ENCODE measurements around the gene EPOP.

The EPOP gene

GRCh38 chr17:38674014-38674748 lies 576 bp downstream of the EPOP start:
- peak; percentile 27 for DNase-seq (ENCODE audit: low read depth)

- no peak for DNase-seq (ENCODE audit: low read depth)
Observed at GRCh38 chr17:38673707-38674013, 1.1 kb downstream of the EPOP start.

- no peak for DNase-seq (ENCODE audit: low read depth)
Observed at GRCh38 chr17:38672788-38673706, 1.7 kb downstream of the EPOP start.

- no peak for DNase-seq (ENCODE audit: low read depth)
Observed at GRCh38 chr17:38671939-38672720, 2.6 kb downstream of the EPOP start.

GRCh38 chr17:38669520-38669919 lies 5.2 kb downstream of the EPOP start:
- DNase-seq (ENCODE audit: low read depth), result no peak

- no peak for DNase-seq (ENCODE audit: low read depth)
Observed at GRCh38 chr17:38667787-38668122, 7.0 kb downstream of the EPOP start.

- DNase-seq (ENCODE audit: low read depth), result peak; percentile 34
Observed at GRCh38 chr17:38667099-38667786, 7.5 kb downstream of the EPOP start.

DNA sequence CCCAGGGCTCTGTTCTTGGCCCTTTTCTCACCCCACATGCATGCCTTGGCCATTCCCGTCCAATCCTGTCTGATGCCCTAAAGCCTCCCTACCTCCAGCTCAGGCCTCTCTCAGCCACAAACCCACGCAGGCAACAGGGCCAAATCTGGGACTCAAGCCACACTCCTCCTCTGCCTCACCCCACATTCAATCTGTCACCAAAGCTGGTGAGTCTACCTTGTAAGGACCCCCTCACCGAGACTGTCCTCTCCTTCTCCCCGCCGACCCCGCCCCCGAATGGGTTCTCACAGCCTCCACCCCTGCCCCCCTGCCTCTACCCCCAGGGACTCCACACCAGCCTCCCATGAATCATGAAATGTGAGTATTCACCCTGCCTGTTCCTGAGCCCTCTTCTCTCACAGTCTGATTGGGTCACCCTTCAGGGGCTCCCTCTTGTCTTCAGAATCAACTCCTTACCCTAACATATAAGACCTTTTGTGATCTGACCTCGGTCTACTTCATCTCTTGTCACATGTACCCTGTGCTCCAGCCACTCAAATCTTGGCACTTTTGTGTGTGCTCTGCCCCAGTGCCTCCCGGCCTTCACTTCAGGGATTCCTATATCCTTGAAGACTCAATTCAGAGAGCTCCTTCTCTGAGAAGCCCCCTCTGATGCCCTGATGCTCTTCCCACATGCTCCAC lies 10.7 kb downstream of the EPOP start:
- DNase-seq (ENCODE audit: low read depth), result no peak

- DNase-seq (ENCODE audit: low read depth), result peak; percentile 17
Observed at GRCh38 chr17:38663125-38663751, 11.5 kb downstream of the EPOP start.

GRCh38 chr17:38660097-38661025 lies 14.4 kb downstream of the EPOP start:
- no peak for DNase-seq (ENCODE audit: low read depth)

DNA sequence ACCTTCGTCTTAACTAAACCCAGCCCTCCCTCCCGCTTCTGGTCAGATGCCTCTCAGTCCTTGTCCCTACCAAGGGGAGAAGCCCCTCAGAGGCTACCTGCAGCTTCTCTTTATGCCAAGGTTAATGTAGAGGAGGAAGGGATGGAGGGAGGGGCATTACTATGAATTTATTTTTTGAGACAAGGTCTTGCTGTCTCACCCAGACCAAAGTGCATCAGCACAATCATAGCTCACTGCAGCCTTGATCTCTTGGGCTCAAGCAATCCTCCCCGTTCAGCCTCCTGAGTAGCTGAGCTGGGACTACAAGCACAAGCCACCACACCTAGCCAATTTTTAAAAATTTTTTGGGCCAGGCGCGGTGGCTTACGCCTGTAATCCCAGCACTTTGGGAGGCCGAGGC lies 15.3 kb downstream of the EPOP start:
- DNase-seq (ENCODE audit: low read depth), result no peak

- no peak for DNase-seq (ENCODE audit: low read depth)
Observed at GRCh38 chr17:38658741-38659345, 15.9 kb downstream of the EPOP start.

DNA sequence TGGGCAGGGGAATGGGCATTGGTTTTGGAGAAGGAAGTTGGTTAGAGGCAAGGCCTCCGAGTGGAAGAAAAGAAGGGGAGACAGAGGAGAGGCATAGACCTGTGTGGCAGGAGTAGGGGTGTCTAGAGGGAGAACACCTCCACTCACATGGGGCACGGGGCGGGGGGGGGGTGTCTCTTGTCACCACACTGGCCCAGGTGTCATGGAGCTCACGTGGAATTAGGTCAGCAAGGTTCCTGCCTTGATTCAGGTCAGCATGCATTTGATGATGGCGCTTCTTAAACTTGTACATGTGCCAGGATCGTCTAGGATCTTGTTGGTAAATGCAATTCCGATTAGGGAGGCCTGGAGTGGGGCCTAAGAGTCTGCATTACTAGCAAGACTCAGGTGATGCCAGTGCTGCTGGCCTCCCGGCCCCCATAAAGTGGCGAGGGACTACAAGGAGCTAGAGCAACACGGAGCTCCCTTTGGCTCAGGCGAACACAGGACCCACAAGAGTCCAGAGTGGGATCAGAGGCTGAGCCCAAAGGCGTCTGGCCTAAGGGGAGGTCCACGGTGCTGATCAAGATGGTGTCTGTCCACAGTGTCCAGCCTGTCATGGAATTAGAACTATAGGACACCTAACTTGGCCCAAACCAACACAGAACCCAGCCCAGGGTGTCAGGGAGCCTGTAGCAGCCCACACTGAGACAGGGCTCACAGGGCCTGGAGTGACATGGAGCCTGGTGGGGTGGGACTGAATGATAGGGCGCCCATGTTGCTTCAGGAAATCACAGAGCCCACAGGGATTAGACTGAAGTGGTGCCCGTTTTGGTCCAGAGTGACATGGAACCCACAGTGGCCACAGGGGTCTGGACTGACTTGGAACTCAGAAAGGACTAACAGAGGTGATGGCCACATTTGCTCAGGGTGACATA lies 16.7 kb downstream of the EPOP start:
- DNase-seq (ENCODE audit: low read depth), result no peak

DNA sequence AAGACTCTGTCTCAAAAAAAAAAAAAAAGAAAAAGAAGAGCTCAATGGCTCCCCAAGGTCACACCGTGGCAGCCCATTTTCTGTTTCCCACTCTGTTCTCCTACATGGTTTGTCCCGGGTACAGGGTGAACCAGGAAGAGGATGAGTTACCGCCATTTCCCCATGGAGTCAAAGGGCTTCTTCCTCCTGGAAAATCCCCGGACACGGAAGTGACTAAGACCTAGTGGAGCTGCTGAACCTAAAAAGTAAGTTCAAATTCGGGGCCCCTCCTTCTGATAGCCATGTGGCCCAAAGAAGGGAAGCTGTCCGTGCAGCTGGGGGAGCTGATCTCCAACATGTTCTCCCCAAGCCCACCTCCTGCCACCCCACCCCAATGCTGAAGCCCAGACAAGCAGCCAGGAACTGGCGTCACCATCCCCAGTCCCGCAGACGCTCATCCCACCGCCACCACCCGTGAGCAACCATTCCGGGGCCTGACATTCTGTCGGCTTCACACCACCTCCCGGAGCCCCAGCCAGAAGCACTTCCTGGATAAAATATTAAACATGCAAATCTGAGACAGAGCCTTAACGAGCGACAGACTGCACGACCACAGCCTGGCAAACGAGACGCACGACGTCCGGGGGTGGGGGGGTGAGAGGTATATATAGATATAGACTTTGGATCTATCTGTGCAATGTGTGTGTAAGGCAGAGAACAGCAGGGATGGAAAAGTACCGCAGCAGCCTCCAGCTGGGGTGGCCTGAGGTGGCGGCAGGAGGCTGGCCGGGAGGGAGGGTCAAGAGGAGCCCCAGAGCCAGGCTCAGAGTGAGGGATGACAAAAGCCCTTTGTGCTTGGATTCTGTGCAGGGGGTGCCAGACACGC lies 17.6 kb downstream of the EPOP start:
- DNase-seq (ENCODE audit: low read depth), result no peak

GRCh38 chr17:38654411-38655398 lies 20.1 kb downstream of the EPOP start:
- no peak for DNase-seq (ENCODE audit: low read depth)

- no peak for DNase-seq (ENCODE audit: low read depth)
Observed at GRCh38 chr17:38653679-38654078, 21.1 kb downstream of the EPOP start.
